ENCODE measurements around the gene ENPP3. TPM values are rescaled to one million over a fixed set of nuclear protein-coding genes. Genes with fewer than 3 reads are reported as not detected.

ENPP3 gene
- total RNA-seq, 1 experiment from 2014 or later = 0.15 TPM

DNA sequence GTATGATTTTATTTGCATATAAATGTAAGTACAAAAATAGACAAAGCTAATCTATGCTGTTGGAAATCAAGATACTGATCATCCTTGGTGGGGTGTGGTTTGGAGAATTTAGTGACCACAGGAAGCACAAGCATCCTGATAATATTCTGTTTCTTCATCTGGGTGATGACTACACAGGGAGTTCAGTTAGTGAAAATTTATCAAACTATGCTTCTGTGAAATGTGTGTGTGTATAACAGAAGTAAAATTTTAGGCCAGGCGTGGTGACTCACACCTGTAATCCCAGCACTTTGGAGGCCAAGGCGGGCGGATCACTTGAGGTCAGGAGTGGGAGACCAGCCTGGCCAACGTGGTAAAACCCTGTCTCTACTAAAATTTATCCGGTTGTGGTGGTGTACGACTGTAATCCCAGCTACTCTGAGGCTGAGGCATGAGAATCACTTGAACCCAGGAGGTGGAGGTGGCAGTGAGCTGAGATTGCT lies 20.6 kb downstream of the ENPP3 start:
- Histone ChIP-seq H3K18ac (ENCODE audit: insufficient read length, low read depth, low read length) (no peak overlapping the region), H3K23me2 (ENCODE audit: insufficient read length, low read depth, low read length, poor library complexity, severe bottlenecking) (no peaks in the 10 kb centered on the region), H2BK15ac (ENCODE audit: low read depth, low read length) (no peak overlapping the region), H4K20me1 (ENCODE audit: control insufficient read depth, insufficient read depth, insufficient read length) (no peaks in the 10 kb centered on the region), H3K79me2 (ENCODE audit: insufficient read depth, low read length) (no peaks in the 10 kb centered on the region), H2BK12ac (ENCODE audit: insufficient read length, low read depth, low read length) (no peak overlapping the region), H2AK5ac (ENCODE audit: insufficient read length, low read length) (no peak overlapping the region), H3K4me2 (ENCODE audit: insufficient read depth, insufficient read length, low read length) (no peak overlapping the region), H3K56ac (ENCODE audit: insufficient read length, low read depth, low read length) (no peak overlapping the region), H2BK5ac (ENCODE audit: insufficient read length, low read length) (no peak overlapping the region), H4K8ac (replicated peaks; ENCODE audit: insufficient read length, low read depth, low read length) (no peak overlapping the region), H3K27me3 (ENCODE audit: insufficient read depth, low read length) (no peaks in the 10 kb centered on the region), H3K23ac (ENCODE audit: insufficient read length, low read depth, low read length) (no peak overlapping the region), H3K27ac (ENCODE audit: insufficient read length, low read depth, low read length) (no peak overlapping the region), H3T11ph (ENCODE audit: low read length) (no peak overlapping the region), H3K9ac (ENCODE audit: extremely low read depth, insufficient read length, low read length) (no peak overlapping the region), H3K4ac (ENCODE audit: low read depth, low read length) (no peak overlapping the region), H3K4me1 (ENCODE audit: insufficient read depth, low read length) (no peaks in the 10 kb centered on the region; the same call in 1 of the 2 replicates), H2BK20ac (ENCODE audit: low read depth, low read length, poor library complexity, severe bottlenecking) (no peak overlapping the region), H2BK120ac (ENCODE audit: low read depth, low read length, poor library complexity, severe bottlenecking) (no peak overlapping the region), H3K9me3 (ENCODE audit: control insufficient read depth, low read depth, low read length) (no peaks in the 10 kb centered on the region), H3K79me1 (ENCODE audit: insufficient read depth, low read depth, low read length, poor library complexity, severe bottlenecking) (no peaks in the 10 kb centered on the region), H3K14ac (ENCODE audit: insufficient read depth, low read length) (no peak overlapping the region), H4K5ac (ENCODE audit: insufficient read length, low read depth, low read length) (no peak overlapping the region), H2AFZ (ENCODE audit: low read length) (no peak overlapping the region), H4K91ac (ENCODE audit: insufficient read length, low read depth, low read length) (no peak overlapping the region)
- Mint-ChIP-seq H3K36me3 (ENCODE audit: insufficient read depth in 1 of 3, low read depth in 3 of 3) (no peaks in the 10 kb centered on the region), H3K27me3 (ENCODE audit: low read depth) (no peaks in the 10 kb centered on the region), H3K27ac (no peak overlapping the region), H3K4me3 (no peak overlapping the region), H3K4me1 (no peaks in the 10 kb centered on the region; a peak in 1 of 4 replicates), H3K9me3 (no peaks in the 10 kb centered on the region)
- TF ChIP-seq, protein P1, sequence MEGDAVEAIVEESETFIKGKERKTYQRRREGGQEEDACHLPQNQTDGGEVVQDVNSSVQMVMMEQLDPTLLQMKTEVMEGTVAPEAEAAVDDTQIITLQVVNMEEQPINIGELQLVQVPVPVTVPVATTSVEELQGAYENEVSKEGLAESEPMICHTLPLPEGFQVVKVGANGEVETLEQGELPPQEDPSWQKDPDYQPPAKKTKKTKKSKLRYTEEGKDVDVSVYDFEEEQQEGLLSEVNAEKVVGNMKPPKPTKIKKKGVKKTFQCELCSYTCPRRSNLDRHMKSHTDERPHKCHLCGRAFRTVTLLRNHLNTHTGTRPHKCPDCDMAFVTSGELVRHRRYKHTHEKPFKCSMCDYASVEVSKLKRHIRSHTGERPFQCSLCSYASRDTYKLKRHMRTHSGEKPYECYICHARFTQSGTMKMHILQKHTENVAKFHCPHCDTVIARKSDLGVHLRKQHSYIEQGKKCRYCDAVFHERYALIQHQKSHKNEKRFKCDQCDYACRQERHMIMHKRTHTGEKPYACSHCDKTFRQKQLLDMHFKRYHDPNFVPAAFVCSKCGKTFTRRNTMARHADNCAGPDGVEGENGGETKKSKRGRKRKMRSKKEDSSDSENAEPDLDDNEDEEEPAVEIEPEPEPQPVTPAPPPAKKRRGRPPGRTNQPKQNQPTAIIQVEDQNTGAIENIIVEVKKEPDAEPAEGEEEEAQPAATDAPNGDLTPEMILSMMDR (conservative IDR thresholded peaks at IDR 0.05) = no peak
- no peak for DNase-seq
- no CpG with 5 or more reads among the region's 6 CpGs for WGBS (ENCODE audit: extremely low coverage, insufficient read length, low lambda C conversion rate)

Measured in H9 (cell line).